Cardiac septum (tissue), 1 donor: ENCODE data around the gene FLAD1. TPM values are rescaled to one million over a fixed set of nuclear protein-coding genes. Genes with fewer than 3 reads are reported as not detected.

Experiments used
- microRNA-seq: library from miRNA; unstranded; fragments of <30 nt; microRNA quantifications from one replicate; pipeline ENCODE4 v1.2.0, GENCODE V29; 2020
- total RNA-seq: library from RNA; stranded (reverse); fragmentation: NEBNext Ultra II Directional; extraction: Animal tissue kit (Norgen Biotek cat#: 25700); gene quantifications from one replicate; pipeline ENCODE4 v1.2.1, GENCODE V29; 2021
- donor health status: DM: no; HTN: no; CAD: no.

FLAD1 gene
- total RNA-seq, 1 donor from 2014 or later = 22.2 TPM

Small RNA genes within 50 kb of the gene (microRNA-seq; reads per million reads assigned to microRNA genes)
- not detected for gene MIR4258

Other genes starting within 250 kb of the FLAD1 start
- 2.8 TPM for gene KCNN3, start 113.1 kb upstream of the FLAD1 start, total RNA-seq
- gene PMVK, start 46.6 kb upstream of the FLAD1 start, total RNA-seq = 30.9 TPM
- gene PBXIP1, start 27.2 kb upstream of the FLAD1 start, total RNA-seq = 49.1 TPM
- gene PYGO2, start 21.6 kb upstream of the FLAD1 start, total RNA-seq = 16.9 TPM
- 70.5 TPM for gene SHC1, start 12.6 kb upstream of the FLAD1 start, total RNA-seq
- gene CKS1B, start 8.7 kb upstream of the FLAD1 start, total RNA-seq = 16.0 TPM
- gene LENEP, start 10.2 kb downstream of the FLAD1 start, total RNA-seq = not detected
- gene ZBTB7B, start 19.5 kb downstream of the FLAD1 start, total RNA-seq = 41.9 TPM
- gene DCST2, start 50.4 kb downstream of the FLAD1 start, total RNA-seq = 0.51 TPM
- not detected for gene DCST1, start 50.5 kb downstream of the FLAD1 start, total RNA-seq
- 69.9 TPM for gene ADAM15, start 68.0 kb downstream of the FLAD1 start, total RNA-seq
- gene EFNA4, start 80.4 kb downstream of the FLAD1 start, total RNA-seq = 1.9 TPM
- gene EFNA3, start 95.5 kb downstream of the FLAD1 start, total RNA-seq = 1.2 TPM
- gene EFNA1, start 144.5 kb downstream of the FLAD1 start, total RNA-seq = 30.2 TPM
- 11.2 TPM for gene SLC50A1, start 152.5 kb downstream of the FLAD1 start, total RNA-seq
- gene DPM3, start 157.2 kb downstream of the FLAD1 start, total RNA-seq = 56.3 TPM
- gene KRTCAP2, start 190.0 kb downstream of the FLAD1 start, total RNA-seq = 112 TPM
- not detected for gene TRIM46, start 190.5 kb downstream of the FLAD1 start, total RNA-seq
- gene THBS3, start 224.6 kb downstream of the FLAD1 start, total RNA-seq = 11.7 TPM
- gene MTX1, start 225.4 kb downstream of the FLAD1 start, total RNA-seq = 16.4 TPM